ENCODE results near the gene TEX55.
A peak's percentile ranks its signal among the peaks of the same experiment; 100 is the strongest.
"Not testable (repeated sequence)": the region's sequence is repeated elsewhere in the genome, so short reads cannot be mapped to it uniquely, and the experiment has no call there.

TEX55 gene

DNA sequence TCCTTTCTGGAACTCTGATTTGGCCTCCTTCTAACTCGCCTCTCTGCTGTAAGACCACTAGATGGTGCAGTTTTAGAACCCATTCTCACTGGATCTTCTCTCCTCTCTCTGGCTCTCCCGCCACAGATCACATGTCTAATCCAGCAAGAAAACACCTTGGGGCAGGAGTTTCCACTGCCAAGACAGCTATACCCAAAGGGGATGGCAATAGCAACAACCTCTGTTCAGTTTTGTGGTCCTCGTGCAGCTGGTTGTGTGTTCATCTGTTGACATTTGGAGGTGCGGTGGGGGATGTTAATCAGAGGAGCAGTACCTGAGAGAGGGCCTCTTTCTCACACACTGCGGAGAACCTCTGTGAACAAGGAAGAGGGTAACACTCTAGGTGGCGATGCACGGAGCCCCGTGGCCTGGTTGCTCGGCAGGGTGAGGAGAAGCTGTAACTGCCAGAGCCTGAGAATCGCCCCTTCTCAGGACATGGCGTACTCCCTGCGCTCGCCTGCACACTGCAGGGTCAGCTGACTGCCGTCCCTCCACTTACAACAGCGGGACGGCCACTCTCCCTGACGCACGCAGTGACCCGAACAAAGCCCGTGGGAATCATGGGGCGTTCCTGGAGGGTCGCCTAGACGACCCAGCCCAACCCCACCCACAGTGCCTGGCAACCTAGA, at the start of gene TEX55:
TSS of gene TEX55 (plus strand) at position 666 of the 668 bp plus-strand sequence. CDS start 25 bp downstream, outside the sequence.
- peak; percentile 46 for DNase-seq (ENCODE audit: low read depth)
- no peak within 1 kb of the TSS for H3K4me3 ChIP-seq (ENCODE audit: low read depth, low read length)
- TF ChIP-seq, protein P1, sequence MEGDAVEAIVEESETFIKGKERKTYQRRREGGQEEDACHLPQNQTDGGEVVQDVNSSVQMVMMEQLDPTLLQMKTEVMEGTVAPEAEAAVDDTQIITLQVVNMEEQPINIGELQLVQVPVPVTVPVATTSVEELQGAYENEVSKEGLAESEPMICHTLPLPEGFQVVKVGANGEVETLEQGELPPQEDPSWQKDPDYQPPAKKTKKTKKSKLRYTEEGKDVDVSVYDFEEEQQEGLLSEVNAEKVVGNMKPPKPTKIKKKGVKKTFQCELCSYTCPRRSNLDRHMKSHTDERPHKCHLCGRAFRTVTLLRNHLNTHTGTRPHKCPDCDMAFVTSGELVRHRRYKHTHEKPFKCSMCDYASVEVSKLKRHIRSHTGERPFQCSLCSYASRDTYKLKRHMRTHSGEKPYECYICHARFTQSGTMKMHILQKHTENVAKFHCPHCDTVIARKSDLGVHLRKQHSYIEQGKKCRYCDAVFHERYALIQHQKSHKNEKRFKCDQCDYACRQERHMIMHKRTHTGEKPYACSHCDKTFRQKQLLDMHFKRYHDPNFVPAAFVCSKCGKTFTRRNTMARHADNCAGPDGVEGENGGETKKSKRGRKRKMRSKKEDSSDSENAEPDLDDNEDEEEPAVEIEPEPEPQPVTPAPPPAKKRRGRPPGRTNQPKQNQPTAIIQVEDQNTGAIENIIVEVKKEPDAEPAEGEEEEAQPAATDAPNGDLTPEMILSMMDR (IDR thresholded peaks at IDR 0.05; ENCODE audit: insufficient read depth, low read depth, low read length, missing control alignments) = peak; percentile 69

DNA sequence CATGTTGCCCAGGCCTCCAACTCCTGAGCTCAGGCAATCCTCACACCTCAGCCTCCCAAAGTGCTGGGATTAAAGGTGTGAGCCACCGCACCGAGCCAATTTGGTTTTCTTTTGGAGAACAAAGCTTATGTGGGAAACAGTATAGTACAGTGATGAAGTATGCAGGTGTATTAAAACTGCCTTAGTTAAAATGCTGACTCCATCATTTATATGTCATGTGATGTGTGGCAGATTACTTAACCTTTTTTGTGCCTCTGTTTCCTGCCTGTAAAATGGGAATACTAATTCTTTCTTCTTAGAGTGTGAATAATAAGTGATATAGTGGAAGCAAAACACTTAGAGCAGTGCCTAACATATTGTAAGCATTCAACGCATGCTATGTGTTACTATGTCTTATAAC, 48.0 kb upstream of the TEX55 start:
- TF ChIP-seq, protein P1 (IDR thresholded peaks at IDR 0.05; ENCODE audit: insufficient read depth, low read depth, low read length, missing control alignments) = no peak
- no peak for DNase-seq (ENCODE audit: low read depth)
- no peak overlapping the region for H3K4me3 ChIP-seq (ENCODE audit: low read depth, low read length)

DNA sequence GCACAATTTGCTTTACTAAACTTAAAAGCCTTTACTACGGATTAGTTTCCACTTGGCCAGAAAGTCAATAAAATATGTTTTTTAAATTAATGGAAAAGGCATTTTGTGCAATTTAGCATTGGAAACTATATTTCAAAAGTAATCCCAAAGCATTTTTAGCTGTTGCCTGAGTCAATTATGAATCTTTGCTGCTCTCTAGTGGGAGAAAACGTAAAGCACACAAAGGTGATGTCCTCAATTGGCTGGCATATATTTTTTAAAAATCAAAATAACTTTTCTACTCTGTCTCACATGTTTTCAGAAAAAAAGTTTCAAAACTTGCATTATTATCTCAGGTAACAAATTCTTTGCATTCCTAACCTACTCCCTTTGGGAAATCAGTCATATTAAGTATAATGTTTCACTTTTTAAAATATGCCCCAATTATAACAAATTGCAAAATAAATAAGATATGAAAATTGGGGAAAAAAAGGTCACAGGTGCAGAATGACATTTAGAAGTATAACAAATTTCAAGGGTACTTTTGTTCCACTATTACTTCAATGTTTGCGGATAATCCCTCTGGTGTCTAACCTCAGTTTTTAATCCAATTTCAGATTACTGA, 47.2 kb upstream of the TEX55 start:
- H3K4me3 ChIP-seq (ENCODE audit: low read depth, low read length) = no peak overlapping the region
- TF ChIP-seq, protein P1 (IDR thresholded peaks at IDR 0.05; ENCODE audit: insufficient read depth, low read depth, low read length, missing control alignments) = peak; percentile 53
- DNase-seq (ENCODE audit: low read depth) = peak; percentile 36

DNA sequence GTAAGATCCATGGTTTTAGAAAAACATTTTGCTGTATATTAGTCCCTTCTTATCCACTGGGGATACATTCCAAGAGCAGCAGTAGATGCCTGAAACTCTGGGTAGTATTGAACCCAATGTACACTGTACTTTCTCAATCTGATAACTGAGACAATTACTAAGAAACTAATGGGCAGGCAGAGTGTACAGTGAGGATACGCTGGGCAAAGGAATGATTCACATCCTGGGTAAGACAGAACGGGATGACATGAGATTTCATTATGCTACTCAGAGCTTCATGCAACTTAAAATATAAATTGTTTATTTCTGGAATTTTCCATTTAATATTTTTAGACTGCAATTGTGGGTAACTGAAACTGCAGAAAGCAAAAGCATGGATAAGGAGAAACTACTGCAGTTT, 46.2 kb upstream of the TEX55 start:
- H3K4me3 ChIP-seq (ENCODE audit: low read depth, low read length) = no peak overlapping the region
- DNase-seq (ENCODE audit: low read depth) = no peak
- TF ChIP-seq, protein P1 (IDR thresholded peaks at IDR 0.05; ENCODE audit: insufficient read depth, low read depth, low read length, missing control alignments) = no peak

DNA sequence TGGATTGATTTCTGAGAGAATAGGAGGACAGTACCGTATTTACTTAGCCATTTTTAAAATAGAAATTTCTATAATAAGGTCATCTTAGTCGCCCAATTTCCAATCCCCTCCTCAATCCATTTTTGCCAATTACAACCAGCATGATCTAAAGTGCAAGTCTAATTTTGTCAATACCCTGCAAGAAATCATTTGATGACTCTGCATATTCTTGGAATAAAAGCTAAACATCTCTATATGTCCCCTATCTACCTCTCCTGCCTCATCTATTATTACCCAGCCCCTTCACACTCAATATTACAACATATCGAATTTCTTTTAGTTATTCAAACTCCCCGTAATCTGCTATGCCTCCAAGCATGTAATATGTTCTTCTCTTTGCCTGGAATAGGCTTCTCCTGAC, 41.9 kb upstream of the TEX55 start:
- TF ChIP-seq, protein P1 (IDR thresholded peaks at IDR 0.05; ENCODE audit: insufficient read depth, low read depth, low read length, missing control alignments) = no peak
- no peak overlapping the region for H3K4me3 ChIP-seq (ENCODE audit: low read depth, low read length)

DNA sequence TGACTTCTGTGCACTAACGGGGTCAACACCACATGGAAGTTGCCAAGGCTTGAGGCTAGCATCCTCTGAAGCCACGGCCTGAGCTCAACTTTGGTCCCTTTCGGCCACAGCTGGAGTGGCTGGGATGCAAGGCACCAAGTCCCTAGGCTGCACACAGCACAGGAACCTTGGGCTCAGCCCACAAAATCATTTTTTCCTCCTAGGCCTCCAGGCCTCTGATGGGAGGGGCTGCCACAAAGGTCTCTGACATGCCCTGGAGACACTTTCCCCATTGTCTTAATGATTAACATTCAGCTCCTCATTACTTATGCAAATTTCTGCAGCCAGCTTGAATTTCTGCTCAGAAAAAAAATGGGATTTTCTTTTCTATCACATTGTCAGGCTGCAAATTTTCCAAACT, 27.6 kb upstream of the TEX55 start:
- not testable (repeated sequence) for H3K4me3 ChIP-seq (ENCODE audit: low read depth, low read length); DNase-seq (ENCODE audit: low read depth)

More for the DNA sequence above, 41.9 kb upstream of the TEX55 start:
- no peak for DNase-seq (ENCODE audit: low read depth)

DNA sequence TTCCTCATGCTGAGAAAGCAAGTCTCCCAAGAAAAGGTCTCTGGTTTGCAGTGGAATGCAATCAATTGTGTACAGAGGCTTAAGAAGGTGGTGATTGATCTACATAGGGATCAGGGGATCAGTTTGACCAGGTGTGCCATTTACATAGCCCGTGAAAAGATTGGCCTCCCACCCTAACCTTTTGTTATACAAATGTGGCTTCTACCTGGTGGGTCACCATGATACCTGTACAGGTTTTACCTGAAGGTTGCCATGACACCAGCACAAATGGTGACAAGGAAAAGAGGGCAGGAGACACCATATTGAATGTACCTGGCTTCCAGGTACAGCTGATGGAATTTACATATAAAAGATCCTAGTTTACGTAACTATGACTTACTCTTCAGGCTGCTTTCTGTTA, 25.5 kb upstream of the TEX55 start:
- H3K4me3 ChIP-seq (ENCODE audit: low read depth, low read length) = no peak overlapping the region

More for the DNA sequence above, 25.5 kb upstream of the TEX55 start:
- no peak for DNase-seq (ENCODE audit: low read depth)
- TF ChIP-seq, protein P1 (IDR thresholded peaks at IDR 0.05; ENCODE audit: insufficient read depth, low read depth, low read length, missing control alignments) = no peak
